NT2/D1 (cell line): ENCODE results near the gene SGSM2.

Experiments
- SUZ12 ChIP-seq: IDR thresholded peaks from 2 replicates; pipeline ENCODE4 v1.6.1; 2011; ENCODE audit not compliant: insufficient read length, insufficient read depth; ENCODE audit errors: extremely low read depth
- YY1 ChIP-seq: IDR thresholded peaks from 2 replicates; pipeline ENCODE4 v1.6.1; 2011; ENCODE audit not compliant: insufficient read length, insufficient read depth
- ZNF274 ChIP-seq: IDR thresholded peaks from 2 replicates; pipeline ENCODE4 v1.6.1; 2011; ENCODE audit warnings: mild to moderate bottlenecking, low read depth, low read length

GRCh38 chr17:2377659-2378058 lies 40.4 kb downstream of the SGSM2 start:
- no peak for TF ChIP-seq SUZ12
- TF ChIP-seq YY1: no peak
- TF ChIP-seq ZNF274: no peak
